LNCaP clone FGC (cell line): ENCODE data around the gene TSHZ1.

ENCODE experiments used
- DNase-seq: peaks from one replicate; pipeline ENCODE4 v3.0.0-alpha.2; 2011; ENCODE audit warnings: low read depth
- H3K4me3 ChIP-seq: 2 replicates; pipeline ENCODE4 v1.5.1; 2011; ENCODE audit warnings: mild to moderate bottlenecking, low read depth, low read length, control low read depth
- CTCF ChIP-seq: IDR thresholded peaks from 2 replicates; pipeline ENCODE4 v1.5.1; 2012; ENCODE audit warnings: mild to moderate bottlenecking; ENCODE audit not compliant: control insufficient read depth, insufficient read depth; ENCODE audit errors: extremely low read depth

TSHZ1 gene

DNA sequence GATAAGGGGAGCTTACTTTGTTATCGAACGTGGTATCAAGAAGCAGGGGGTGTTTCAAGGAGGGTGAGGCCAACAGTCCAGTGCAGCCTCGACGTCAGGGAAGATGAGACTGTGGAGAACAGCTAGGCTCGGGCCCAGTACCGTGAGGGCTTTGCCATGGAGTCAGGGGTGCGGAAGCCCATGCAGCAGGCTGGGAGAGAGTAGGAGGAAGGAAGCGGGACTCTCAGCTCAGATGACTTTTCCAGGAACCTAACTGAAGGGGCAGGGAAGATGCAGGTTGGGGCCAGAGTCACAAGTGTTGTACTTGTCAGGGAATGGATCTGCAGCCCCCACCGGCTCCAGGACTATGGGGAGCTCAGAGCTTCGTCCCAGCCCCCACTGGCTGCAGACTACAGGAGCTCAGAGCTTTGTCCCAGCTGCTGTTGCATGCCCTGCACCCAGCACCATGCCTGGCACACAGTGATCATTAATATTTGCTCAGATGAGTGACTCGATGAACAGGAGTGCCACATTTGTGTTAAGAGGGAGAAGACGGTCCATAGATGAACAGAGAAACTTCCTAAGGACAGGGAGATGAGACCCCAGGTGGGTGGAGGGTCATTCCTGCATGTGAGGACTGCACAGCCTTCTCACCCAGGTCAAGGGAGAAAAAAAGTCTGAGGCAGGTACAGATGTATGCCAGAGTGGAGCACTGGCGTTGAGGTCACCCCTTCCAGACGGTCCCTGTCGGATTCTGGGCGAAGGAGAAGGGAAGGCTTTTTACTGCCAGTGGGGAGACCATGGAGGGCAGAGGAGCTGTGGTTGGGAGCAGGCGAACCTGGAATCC is 38.1 kb upstream of the TSHZ1 start:
- H3K4me3 ChIP-seq: no peak overlapping the region
- no peak for DNase-seq
- no peak for TF ChIP-seq CTCF

GRCh38 chr18:75173125-75173432 is 37.5 kb upstream of the TSHZ1 start:
- TF ChIP-seq CTCF: no peak
- DNase-seq: no peak
- no peak overlapping the region for H3K4me3 ChIP-seq

- TF ChIP-seq CTCF: no peak
- no peak overlapping the region for H3K4me3 ChIP-seq
- DNase-seq: no peak
Observed at GRCh38 chr18:75173738-75174137, 36.9 kb upstream of the TSHZ1 start.

DNA sequence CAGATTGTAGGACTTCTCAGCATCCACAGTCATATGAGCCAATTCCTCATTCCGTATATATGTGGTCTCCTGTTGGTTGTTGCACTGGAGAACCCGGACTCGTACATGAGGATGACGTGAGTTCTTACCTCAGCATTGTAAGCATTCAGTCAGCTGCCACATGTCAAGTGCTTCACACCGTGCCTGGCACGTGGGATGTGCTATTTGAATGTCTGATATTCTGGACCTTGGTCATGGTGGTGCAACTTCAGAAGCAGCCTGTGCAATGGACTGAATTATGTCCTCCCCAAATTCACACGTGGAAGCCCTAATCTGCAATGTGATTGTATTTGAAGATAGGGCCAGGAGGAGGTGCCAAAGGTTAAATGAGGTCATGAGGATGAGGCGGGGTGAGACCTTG is 33.7 kb upstream of the TSHZ1 start:
- no peak for DNase-seq
- no peak for TF ChIP-seq CTCF
- H3K4me3 ChIP-seq: no peak overlapping the region

DNA sequence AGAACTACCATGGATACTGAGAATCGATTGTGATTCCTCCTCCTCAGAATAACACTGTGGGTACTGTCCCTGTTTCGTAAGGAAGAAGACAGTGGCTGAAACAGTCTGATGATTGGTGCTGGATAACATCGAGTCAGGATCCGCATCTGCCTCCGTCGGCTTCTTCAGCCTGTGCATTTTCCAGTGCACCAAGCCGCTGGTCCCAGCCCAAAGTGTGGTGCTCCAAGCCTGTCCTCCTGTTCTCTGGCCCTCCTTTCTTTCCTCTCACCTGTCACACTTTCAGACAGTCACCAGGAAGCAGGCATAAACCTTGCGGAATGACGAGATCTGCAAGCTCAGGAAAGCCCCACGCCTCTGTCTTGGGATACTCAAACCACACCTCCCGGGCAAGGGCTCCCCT is 32.2 kb upstream of the TSHZ1 start:
- H3K4me3 ChIP-seq: no peak overlapping the region
- DNase-seq: no peak
- TF ChIP-seq CTCF: no peak

DNA sequence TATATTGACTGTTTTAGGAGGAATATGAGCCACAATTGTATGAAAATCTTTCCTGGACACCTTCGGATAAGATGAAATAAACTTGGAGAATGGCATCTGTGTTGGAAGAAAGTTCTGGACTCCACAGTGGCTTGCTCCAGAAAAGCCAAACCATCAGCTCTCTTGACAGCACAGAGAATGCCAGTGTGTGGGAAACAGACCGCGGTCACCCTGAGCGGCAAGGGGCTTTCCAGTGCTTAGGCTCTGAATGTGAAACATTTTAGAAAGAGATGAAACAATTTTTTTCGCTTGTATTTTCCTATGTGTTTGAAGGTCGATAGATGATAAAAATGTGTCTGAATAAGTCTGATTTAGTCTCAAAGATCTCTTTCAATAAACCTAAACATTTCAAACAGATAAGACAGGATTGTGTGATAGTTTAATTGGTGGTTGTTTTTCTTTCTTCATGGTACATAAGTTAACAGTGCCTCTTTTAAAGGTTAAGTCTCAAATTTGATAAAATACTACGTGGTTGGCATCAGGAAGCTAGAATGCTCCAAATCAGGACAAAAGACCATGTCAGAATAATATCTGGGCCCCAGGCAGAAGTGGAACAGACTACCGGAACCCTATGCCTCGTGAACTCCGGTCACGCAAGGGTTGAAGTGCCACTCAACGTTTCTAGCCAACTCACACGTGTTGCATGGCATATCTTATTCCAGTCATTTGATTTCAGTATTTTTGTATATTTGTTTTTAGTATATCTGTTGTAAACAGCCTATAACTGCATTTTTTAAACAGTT is 30.6 kb upstream of the TSHZ1 start:
- no peak overlapping the region for H3K4me3 ChIP-seq
- no peak for DNase-seq
- TF ChIP-seq CTCF: no peak
